Neuronal stem cell (in vitro differentiated cells): ENCODE results near the gene ADM.

Experiments used
- DNase-seq: peaks from one replicate; pipeline ENCODE4 v3.0.0-alpha.2; 2013; ENCODE audit warnings: low spot score
- H2AFZ ChIP-seq: one replicate; pipeline ENCODE4 v1.6.1; 2013; ENCODE audit warnings: mild to moderate bottlenecking, low read length, inconsistent platforms
- H2AK5ac ChIP-seq: 2 replicates; pipeline ENCODE4 v1.6.1; 2013; ENCODE audit warnings: low read depth, mild to moderate bottlenecking, inconsistent platforms, low read length, moderate library complexity, mixed read lengths
- H2BK120ac ChIP-seq: 2 replicates; pipeline ENCODE4 v1.6.1; 2013; ENCODE audit warnings: low read depth, mild to moderate bottlenecking, inconsistent platforms, low read length, moderate library complexity, mixed read lengths
- H2BK12ac ChIP-seq: one replicate; pipeline ENCODE4 v1.6.1; 2013; ENCODE audit warnings: low read length, inconsistent platforms
- H2BK15ac ChIP-seq: 2 replicates; pipeline ENCODE4 v1.6.1; 2013; ENCODE audit warnings: mild to moderate bottlenecking, low read length, inconsistent platforms, mixed read lengths
- H2BK5ac ChIP-seq: one replicate; pipeline ENCODE4 v1.6.1; 2013; ENCODE audit warnings: inconsistent platforms, mild to moderate bottlenecking, low read length, moderate library complexity
- H3K14ac ChIP-seq: one replicate; pipeline ENCODE4 v1.6.1; 2013; ENCODE audit warnings: low read length, inconsistent platforms
- H3K18ac ChIP-seq: 2 replicates; pipeline ENCODE4 v1.6.1; 2013; ENCODE audit warnings: low read length, inconsistent platforms
- H3K23ac ChIP-seq: 2 replicates; pipeline ENCODE4 v1.6.1; 2013; ENCODE audit warnings: low read depth, mild to moderate bottlenecking, mixed read lengths, low read length, inconsistent platforms; ENCODE audit not compliant: poor library complexity
- H3K27ac ChIP-seq: replicated peaks from 3 replicates; pipeline ENCODE4 v1.5.1; 2013; ENCODE audit warnings: low read length, inconsistent platforms
- H3K27me3 ChIP-seq, 3 experiments: 2 replicates each; pipeline ENCODE4 v1.6.1; 2013; ENCODE audit warnings: low read length in 3 of 3, mild to moderate bottlenecking in 2 of 3, inconsistent platforms in 1 of 3, low read depth in 1 of 3, mixed read lengths in 1 of 3, moderate library complexity in 1 of 3; ENCODE audit not compliant: control insufficient read depth in 3 of 3, insufficient read depth in 3 of 3
- H3K36me3 ChIP-seq, 2 donors: replicated peaks in 1 of 2; 2 replicates each; pipeline ENCODE4 v1.6.1; 2013; ENCODE audit warnings: low read length in 2 of 2; ENCODE audit not compliant: control insufficient read depth in 2 of 2, insufficient read depth in 2 of 2
- H3K4ac ChIP-seq: 2 replicates; pipeline ENCODE4 v1.6.1; 2013; ENCODE audit warnings: inconsistent platforms, mild to moderate bottlenecking, low read length, moderate library complexity
- H3K4me1 ChIP-seq, 2 donors: 1 replicate in 1 of 2; 2 replicates in 1 of 2; pipeline ENCODE4 v1.6.1; 2013; ENCODE audit warnings: low read length in 2 of 2, low read depth in 1 of 2; ENCODE audit not compliant: control insufficient read depth in 2 of 2, insufficient read depth in 1 of 2
- H3K4me2 ChIP-seq: one replicate; pipeline ENCODE4 v1.6.1; 2013; ENCODE audit warnings: mild to moderate bottlenecking, low read length, inconsistent platforms; ENCODE audit not compliant: insufficient read depth, poor library complexity, severe bottlenecking
- H3K4me3 ChIP-seq, 2 donors: 2 replicates each; pipeline ENCODE4 v1.5.1; 2013; ENCODE audit warnings: low read length in 2 of 2, mild to moderate bottlenecking in 2 of 2, inconsistent platforms in 1 of 2, moderate library complexity in 1 of 2
- H3K79me1 ChIP-seq: one replicate; pipeline ENCODE4 v1.6.1; 2013; ENCODE audit warnings: low read depth, mild to moderate bottlenecking, inconsistent platforms, low read length, moderate library complexity
- H3K9ac ChIP-seq: one replicate; pipeline ENCODE4 v1.6.1; 2013; ENCODE audit warnings: mild to moderate bottlenecking, low read depth, low read length, inconsistent platforms; ENCODE audit not compliant: poor library complexity
- H3K9me3 ChIP-seq, 2 donors: replicated peaks in 1 of 2; 2 replicates each; pipeline versions ENCODE3 to v1.6.1; 2013; ENCODE audit warnings: low read length in 2 of 2, mild to moderate bottlenecking in 2 of 2, inconsistent platforms in 1 of 2, low read depth in 1 of 2, mixed read lengths in 1 of 2, moderate library complexity in 1 of 2; ENCODE audit not compliant: control insufficient read depth in 2 of 2, insufficient read depth in 1 of 2
- H4K8ac ChIP-seq: one replicate; pipeline ENCODE4 v1.6.1; 2013; ENCODE audit warnings: low read depth, mild to moderate bottlenecking, inconsistent platforms, low read length, moderate library complexity
- H4K91ac ChIP-seq: one replicate; pipeline ENCODE4 v1.6.1; 2013; ENCODE audit warnings: low read length, low read depth, mild to moderate bottlenecking, inconsistent platforms; ENCODE audit not compliant: poor library complexity
- WGBS, 2 donors: extraction: QIAGEN DNeasy Blood & Tissue Kit; methylation state at CpG; one replicate each; pipeline ENCODE4 v1.1.7; 2013; ENCODE audit warnings: missing lambda C conversion rate in 2 of 2, mixed read lengths in 1 of 2; ENCODE audit not compliant: insufficient read length in 2 of 2, insufficient replicate concordance in 1 of 2; ENCODE audit errors: extremely low coverage in 2 of 2; 5-methylcytosine and 5-hydroxymethylcytosine counted together

ADM gene

GRCh38 chr11:10328314-10329098 is 23.6 kb downstream of the ADM start:
- Histone ChIP-seq H2AFZ (no peak overlapping the region), H3K9ac (no peak overlapping the region), H3K18ac (no peak overlapping the region), H3K4me2 (no peak overlapping the region), H3K4me3 (no peak overlapping the region), H2BK5ac (no peak overlapping the region), H3K4ac (no peak overlapping the region), H3K79me1 (no peaks in the 10 kb centered on the region), H3K27me3 (no peaks in the 10 kb centered on the region), H4K91ac (no peak overlapping the region), H2BK120ac (no peak overlapping the region), H2BK15ac (no peak overlapping the region), H3K14ac (no peak overlapping the region), H3K23ac (no peak overlapping the region), H3K27ac (no peak overlapping the region), H2BK12ac (no peak overlapping the region), H3K4me1 (peaks cover 2 to 3% of the 10 kb centered on the region in 2 donors), H4K8ac (no peak overlapping the region), H2AK5ac (no peak overlapping the region), H3K36me3 (no peaks in the 10 kb centered on the region), H3K9me3 (no peaks in the 10 kb centered on the region)
- DNase-seq: no peak
- no CpG with 5 or more reads among the region's 3 CpGs for WGBS, 2 donors

GRCh38 chr11:10329356-10329755 is 24.5 kb downstream of the ADM start:
- no peaks in the 10 kb centered on the region for H3K27me3 ChIP-seq
- no peaks in the 10 kb centered on the region for H3K9me3 ChIP-seq
- H2AK5ac ChIP-seq: no peak overlapping the region
- no peak overlapping the region for H2BK5ac ChIP-seq
- no peak overlapping the region for H3K4me2 ChIP-seq
- H3K79me1 ChIP-seq: no peaks in the 10 kb centered on the region
- no peaks in the 10 kb centered on the region for H3K4me1 ChIP-seq
- no peak overlapping the region for H3K23ac ChIP-seq
- H2AFZ ChIP-seq: no peak overlapping the region
- no peak overlapping the region for H3K4ac ChIP-seq
- no peak overlapping the region for H2BK15ac ChIP-seq
- H3K4me3 ChIP-seq: no peak overlapping the region
- no peak overlapping the region for H3K18ac ChIP-seq
- H3K14ac ChIP-seq: no peak overlapping the region
- H4K91ac ChIP-seq: no peak overlapping the region
- WGBS, 2 donors: no CpG with 5 or more reads among the region's 2 CpGs
- H4K8ac ChIP-seq: no peak overlapping the region
- H3K36me3 ChIP-seq: no peaks in the 10 kb centered on the region
- H3K27ac ChIP-seq: no peak overlapping the region
- no peak overlapping the region for H3K9ac ChIP-seq
- no peak overlapping the region for H2BK12ac ChIP-seq
- H2BK120ac ChIP-seq: no peak overlapping the region
- DNase-seq: no peak

- no peak overlapping the region for H2BK5ac ChIP-seq
- H2BK120ac ChIP-seq: no peak overlapping the region
- H3K9me3 ChIP-seq: no peaks in the 10 kb centered on the region
- no peaks in the 10 kb centered on the region for H3K79me1 ChIP-seq
- WGBS, 2 donors: no CpG with 5 or more reads among the region's 2 CpGs
- H2AK5ac ChIP-seq: no peak overlapping the region
- H3K4me1 ChIP-seq: no peaks in the 10 kb centered on the region
- DNase-seq: no peak
- H3K18ac ChIP-seq: no peak overlapping the region
- no peak overlapping the region for H4K91ac ChIP-seq
- no peak overlapping the region for H2BK15ac ChIP-seq
- no peak overlapping the region for H3K14ac ChIP-seq
- H2AFZ ChIP-seq: no peak overlapping the region
- no peak overlapping the region for H3K4me3 ChIP-seq
- H3K9ac ChIP-seq: no peak overlapping the region
- no peak overlapping the region for H3K4me2 ChIP-seq
- no peaks in the 10 kb centered on the region for H3K36me3 ChIP-seq
- no peak overlapping the region for H3K27ac ChIP-seq
- no peak overlapping the region for H2BK12ac ChIP-seq
- no peak overlapping the region for H4K8ac ChIP-seq
- H3K4ac ChIP-seq: no peak overlapping the region
- no peaks in the 10 kb centered on the region for H3K27me3 ChIP-seq
- H3K23ac ChIP-seq: no peak overlapping the region
Observed at GRCh38 chr11:10329935-10330334, 25.1 kb downstream of the ADM start.

- Histone ChIP-seq H3K23ac (no peak overlapping the region), H2BK12ac (no peak overlapping the region), H3K9me3 (no peaks in the 10 kb centered on the region), H3K4me2 (no peak overlapping the region), H2BK120ac (no peak overlapping the region), H3K79me1 (no peaks in the 10 kb centered on the region), H2AFZ (no peak overlapping the region), H3K36me3 (no peaks in the 10 kb centered on the region), H4K91ac (no peak overlapping the region), H3K14ac (no peak overlapping the region), H3K4me3 (no peak overlapping the region), H2AK5ac (no peak overlapping the region), H3K4ac (no peak overlapping the region), H3K18ac (no peak overlapping the region), H2BK15ac (no peak overlapping the region), H4K8ac (no peak overlapping the region), H3K9ac (no peak overlapping the region), H3K4me1 (no peaks in the 10 kb centered on the region), H2BK5ac (no peak overlapping the region), H3K27ac (no peak overlapping the region), H3K27me3 (no peaks in the 10 kb centered on the region)
- DNase-seq: no peak
- WGBS, 2 donors: no CpG with 5 or more reads among the region's 6 CpGs
Observed at GRCh38 chr11:10331548-10332289, 26.8 kb downstream of the ADM start.
